ENCODE data around the gene FAM124A. TPM values are rescaled to one million over a fixed set of nuclear protein-coding genes. Genes with fewer than 3 reads are reported as not detected.

FAM124A gene
- total RNA-seq, 2 donors from 2014 or later, result 5.5 to 11.2 TPM

DNA sequence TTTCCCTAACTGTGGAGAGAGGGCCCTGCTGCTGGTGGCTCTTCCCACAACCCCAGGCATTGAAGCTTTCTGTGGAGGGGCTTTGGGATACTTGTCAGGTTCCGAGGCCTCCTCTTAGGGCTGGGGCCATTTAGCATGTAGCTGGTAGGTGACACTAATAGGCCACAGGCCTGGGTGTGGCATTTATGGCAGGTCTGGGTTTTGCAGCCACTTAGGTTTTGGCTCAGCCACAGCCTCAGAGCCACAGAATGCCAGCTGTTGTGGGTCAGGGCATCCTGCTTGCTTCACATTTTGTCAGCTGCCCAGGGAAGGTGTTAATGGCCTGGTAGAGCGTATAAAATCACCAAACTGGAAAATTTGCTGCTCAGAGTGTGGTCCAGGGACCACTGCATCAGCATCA lies 15.7 kb downstream of the FAM124A start:
- Histone ChIP-seq H3K4me3 (no peak overlapping the region), H3K9me3 (no peaks in the 10 kb centered on the region), H3K27ac (no peak overlapping the region), H3K27me3 (replicated peaks; ENCODE audit: insufficient read depth) (no peaks in the 10 kb centered on the region), H3K4me1 (replicated peaks) (no peaks in the 10 kb centered on the region), H3K36me3 (no peaks in the 10 kb centered on the region)
- TF ChIP-seq POLR2A (IDR thresholded peaks at IDR 0.05) (no peak), POLR2AphosphoS5 (IDR thresholded peaks at IDR 0.05) (no peak)
- TF ChIP-seq, protein P1, sequence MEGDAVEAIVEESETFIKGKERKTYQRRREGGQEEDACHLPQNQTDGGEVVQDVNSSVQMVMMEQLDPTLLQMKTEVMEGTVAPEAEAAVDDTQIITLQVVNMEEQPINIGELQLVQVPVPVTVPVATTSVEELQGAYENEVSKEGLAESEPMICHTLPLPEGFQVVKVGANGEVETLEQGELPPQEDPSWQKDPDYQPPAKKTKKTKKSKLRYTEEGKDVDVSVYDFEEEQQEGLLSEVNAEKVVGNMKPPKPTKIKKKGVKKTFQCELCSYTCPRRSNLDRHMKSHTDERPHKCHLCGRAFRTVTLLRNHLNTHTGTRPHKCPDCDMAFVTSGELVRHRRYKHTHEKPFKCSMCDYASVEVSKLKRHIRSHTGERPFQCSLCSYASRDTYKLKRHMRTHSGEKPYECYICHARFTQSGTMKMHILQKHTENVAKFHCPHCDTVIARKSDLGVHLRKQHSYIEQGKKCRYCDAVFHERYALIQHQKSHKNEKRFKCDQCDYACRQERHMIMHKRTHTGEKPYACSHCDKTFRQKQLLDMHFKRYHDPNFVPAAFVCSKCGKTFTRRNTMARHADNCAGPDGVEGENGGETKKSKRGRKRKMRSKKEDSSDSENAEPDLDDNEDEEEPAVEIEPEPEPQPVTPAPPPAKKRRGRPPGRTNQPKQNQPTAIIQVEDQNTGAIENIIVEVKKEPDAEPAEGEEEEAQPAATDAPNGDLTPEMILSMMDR (IDR thresholded peaks at IDR 0.05), result no peak
- 100% methylated on average over 2 of the region's 2 CpGs for WGBS
- no peak for DNase-seq (ENCODE audit: low spot score)
- intact Hi-C loops (cut with DNase I), result loop anchor here (10.0 kb wide), 1 partner anchor 497 kb away; no protein-coding TSS in a partner anchor

DNA sequence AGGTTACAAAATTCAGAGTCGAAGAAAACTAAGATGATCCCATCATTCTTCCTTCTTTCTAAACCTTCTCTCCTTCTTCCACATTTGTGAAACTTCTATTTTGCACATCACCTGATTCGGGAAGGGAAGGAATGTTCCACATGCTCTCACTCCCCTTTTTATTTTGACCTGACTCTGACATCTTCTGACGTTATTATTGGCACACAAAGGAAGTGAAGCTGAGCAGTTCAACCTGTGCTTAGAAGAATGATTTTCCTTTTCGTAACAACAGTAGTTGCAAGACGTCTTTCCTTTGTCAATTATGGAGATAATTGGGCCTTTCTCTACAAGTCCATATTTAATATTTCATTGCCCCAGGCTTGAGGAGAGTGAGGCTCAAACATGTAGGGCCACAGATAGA lies 18.0 kb downstream of the FAM124A start:
- Histone ChIP-seq H3K4me3 (no peak overlapping the region), H3K27ac (no peak overlapping the region), H3K36me3 (no peaks in the 10 kb centered on the region), H3K4me1 (replicated peaks) (no peaks in the 10 kb centered on the region), H3K27me3 (replicated peaks; ENCODE audit: insufficient read depth) (no peaks in the 10 kb centered on the region), H3K9me3 (no peaks in the 10 kb centered on the region)
- TF ChIP-seq POLR2A (IDR thresholded peaks at IDR 0.05), result no peak
- TF ChIP-seq POLR2AphosphoS5 (IDR thresholded peaks at IDR 0.05), result peak; percentile 5
- TF ChIP-seq, protein P1 (IDR thresholded peaks at IDR 0.05), result no peak
- intact Hi-C loops (cut with DNase I), result no loop called here
- WGBS, result 55% methylated on average over 5 of the region's 5 CpGs
- no peak for DNase-seq (ENCODE audit: low spot score)

DNA sequence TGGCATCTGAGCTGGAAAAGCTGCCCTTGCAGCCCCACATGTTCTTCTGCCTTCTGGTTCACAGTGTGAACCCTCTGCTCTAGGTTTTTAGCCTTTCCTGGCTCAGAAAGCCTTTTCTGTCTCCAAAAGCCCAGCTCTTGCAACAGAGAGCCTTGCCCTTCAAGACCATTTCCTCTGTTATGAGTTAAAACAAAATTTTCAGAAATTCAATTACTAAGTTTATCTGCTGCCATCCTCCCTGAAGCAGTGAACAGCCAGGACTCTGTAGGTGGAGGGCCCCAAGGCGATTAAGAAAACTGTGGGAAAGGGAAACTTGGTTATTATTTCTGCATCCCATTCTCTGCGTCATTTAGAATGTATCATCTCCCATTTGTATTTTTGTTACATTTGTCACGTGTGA lies 18.8 kb downstream of the FAM124A start:
- H3K27me3 ChIP-seq (replicated peaks; ENCODE audit: insufficient read depth), result no peaks in the 10 kb centered on the region
- no peaks in the 10 kb centered on the region for H3K36me3 ChIP-seq
- H3K4me1 ChIP-seq (replicated peaks), result no peaks in the 10 kb centered on the region
- no peaks in the 10 kb centered on the region for H3K9me3 ChIP-seq
- intact Hi-C loops (cut with DNase I), result no loop called here
- H3K27ac ChIP-seq, result no peak overlapping the region
- TF ChIP-seq POLR2AphosphoS5 (IDR thresholded peaks at IDR 0.05), result no peak
- no peak overlapping the region for H3K4me3 ChIP-seq
- 91% methylated on average over 3 of the region's 3 CpGs for WGBS
- DNase-seq (ENCODE audit: low spot score), result no peak

DNA sequence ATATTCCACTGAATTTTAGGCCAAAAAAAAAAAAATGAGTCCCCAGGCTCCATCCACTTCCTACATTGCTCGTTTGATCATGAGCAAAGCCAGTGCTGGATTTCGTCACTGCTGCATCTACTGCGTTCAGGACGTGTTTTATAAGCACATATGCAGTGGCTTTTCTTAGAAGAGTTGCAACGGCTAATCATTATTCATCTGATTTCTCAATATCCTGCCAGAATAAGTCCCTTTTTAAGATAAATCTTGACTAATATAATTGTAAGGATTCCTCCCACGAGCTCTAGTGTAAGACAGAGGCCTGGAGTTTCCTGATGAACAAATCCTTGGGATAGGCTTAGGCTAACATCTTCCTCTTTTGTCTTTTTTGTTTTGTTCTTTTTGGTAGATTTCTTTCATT lies 19.5 kb downstream of the FAM124A start:
- WGBS, result 79% methylated on average over 6 of the region's 6 CpGs
- intact Hi-C loops (cut with DNase I), result no loop called here

DNA sequence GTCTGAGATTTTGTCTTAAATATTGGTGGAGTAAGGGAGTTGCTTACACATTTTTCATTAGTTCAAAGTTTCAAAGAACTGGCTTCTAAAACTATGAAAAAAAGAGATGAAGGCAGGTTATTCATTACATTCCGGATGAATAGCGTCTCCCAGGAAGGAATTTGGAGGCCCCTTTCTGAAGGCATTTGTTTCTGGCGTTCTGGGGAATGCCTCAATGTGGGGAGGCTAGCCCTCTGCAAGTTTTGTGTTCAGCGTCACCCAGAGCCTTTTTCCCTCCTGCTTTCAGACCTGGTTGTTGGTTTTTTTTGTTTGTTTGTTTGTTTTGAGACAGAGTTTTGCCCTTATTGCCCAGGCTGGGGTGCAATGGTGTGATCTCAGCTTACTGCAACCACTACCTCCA lies 21.0 kb downstream of the FAM124A start:
- Histone ChIP-seq H3K4me3 (no peak overlapping the region), H3K9me3 (no peaks in the 10 kb centered on the region), H3K4me1 (replicated peaks) (peaks cover 4% of the 10 kb centered on the region), H3K27me3 (replicated peaks; ENCODE audit: insufficient read depth) (no peaks in the 10 kb centered on the region), H3K36me3 (no peaks in the 10 kb centered on the region), H3K27ac (no peak overlapping the region)
- intact Hi-C loops (cut with DNase I), result no loop called here
- no peak for TF ChIP-seq POLR2A (IDR thresholded peaks at IDR 0.05)
- no peak for TF ChIP-seq POLR2AphosphoS5 (IDR thresholded peaks at IDR 0.05)
- TF ChIP-seq, protein P1 (IDR thresholded peaks at IDR 0.05), result no peak
- 76% methylated on average over 4 of the region's 4 CpGs for WGBS
- DNase-seq (ENCODE audit: low spot score), result no peak

More for the DNA sequence above, 19.5 kb downstream of the FAM124A start:
- TF ChIP-seq POLR2AphosphoS5 (IDR thresholded peaks at IDR 0.05) (no peak), POLR2A (IDR thresholded peaks at IDR 0.05) (no peak)
- TF ChIP-seq, protein P1 (IDR thresholded peaks at IDR 0.05), result no peak
- Histone ChIP-seq H3K27me3 (replicated peaks; ENCODE audit: insufficient read depth) (no peaks in the 10 kb centered on the region), H3K4me3 (no peak overlapping the region), H3K36me3 (no peaks in the 10 kb centered on the region), H3K4me1 (replicated peaks) (peaks cover 2% of the 10 kb centered on the region), H3K9me3 (no peaks in the 10 kb centered on the region), H3K27ac (no peak overlapping the region)
- no peak for DNase-seq (ENCODE audit: low spot score)
